Measurements from ENCODE around the gene PSMC3. TPM values are rescaled to one million over a fixed set of nuclear protein-coding genes. Genes with fewer than 3 reads are reported as not detected.

The PSMC3 gene
- total RNA-seq, 1 experiment from 2014 or later: 179 TPM

GRCh38 chr11:47395223-47396048, 30.8 kb downstream of the PSMC3 start:
- Histone ChIP-seq H3K14ac (ENCODE audit: insufficient read depth, low read length) (no peak overlapping the region; the same call in 1 of the 2 replicates), H2BK120ac (ENCODE audit: low read depth, low read length, poor library complexity, severe bottlenecking) (no peak overlapping the region), H2BK5ac (ENCODE audit: insufficient read length, low read length) (no peak overlapping the region), H3K9ac (ENCODE audit: extremely low read depth, insufficient read length, low read length) (no peak overlapping the region), H2BK12ac (ENCODE audit: insufficient read length, low read depth, low read length) (no peak overlapping the region), H3T11ph (ENCODE audit: low read length) (no peak overlapping the region), H3K27ac (ENCODE audit: insufficient read length, low read depth, low read length) (no peak overlapping the region), H3K56ac (ENCODE audit: insufficient read length, low read depth, low read length) (no peak overlapping the region), H4K8ac (replicated peaks; ENCODE audit: insufficient read length, low read depth, low read length) (no peak overlapping the region), H2BK15ac (ENCODE audit: low read depth, low read length) (no peak overlapping the region), H2AFZ (ENCODE audit: low read length) (no peak overlapping the region), H4K91ac (ENCODE audit: insufficient read length, low read depth, low read length) (no peak overlapping the region), H2AK5ac (ENCODE audit: insufficient read length, low read length) (no peak overlapping the region), H4K5ac (ENCODE audit: insufficient read length, low read depth, low read length) (no peak overlapping the region), H3K4ac (ENCODE audit: low read depth, low read length) (no peak overlapping the region), H3K9me3 (ENCODE audit: control insufficient read depth, low read depth, low read length) (no peaks in the 10 kb centered on the region), H2BK20ac (ENCODE audit: low read depth, low read length, poor library complexity, severe bottlenecking) (no peak overlapping the region), H3K4me1 (ENCODE audit: insufficient read depth, low read length) (no peaks in the 10 kb centered on the region; the same call in 1 of the 2 replicates), H3K23ac (ENCODE audit: insufficient read length, low read depth, low read length) (no peak overlapping the region), H3K27me3 (ENCODE audit: insufficient read depth, low read length) (no peaks in the 10 kb centered on the region), H3K79me2 (ENCODE audit: insufficient read depth, low read length) (no peaks in the 10 kb centered on the region), H3K23me2 (ENCODE audit: insufficient read length, low read depth, low read length, poor library complexity, severe bottlenecking) (peaks cover 2% of the 10 kb centered on the region), H3K4me2 (ENCODE audit: insufficient read depth, insufficient read length, low read length) (no peak overlapping the region), H4K20me1 (ENCODE audit: control insufficient read depth, insufficient read depth, insufficient read length) (no peaks in the 10 kb centered on the region), H3K18ac (ENCODE audit: insufficient read length, low read depth, low read length) (no peak overlapping the region), H3K79me1 (ENCODE audit: insufficient read depth, low read depth, low read length, poor library complexity, severe bottlenecking) (no peaks in the 10 kb centered on the region)
- Mint-ChIP-seq H3K4me3 (no peak overlapping the region; a peak in 1 of 5 replicates), H3K27me3 (ENCODE audit: low read depth) (no peaks in the 10 kb centered on the region; the same call in 1 of the 2 replicates), H3K4me1 (peaks cover 15 to 19% of the 10 kb centered on the region in 2 experiments), H3K9me3 (no peaks in the 10 kb centered on the region; a peak in 1 of 5 replicates), H3K36me3 (ENCODE audit: insufficient read depth in 1 of 3, low read depth in 3 of 3) (no peaks in the 10 kb centered on the region), H3K27ac (0 out of 7 replicates have a peak overlapping the region, but pooled peaks of 1 of the 3 experiments have one; percentile 39)
- no CpG with 5 or more reads among the region's 25 CpGs for WGBS (ENCODE audit: extremely low coverage, insufficient read length, low lambda C conversion rate)
- no peak for DNase-seq
- TF ChIP-seq CTCF (conservative IDR thresholded peaks at IDR 0.05): no peak
